Fibroblast of peridontal ligament (primary cell): Measurements from ENCODE around the gene SFT2D1.
A peak's percentile ranks its signal among the peaks of the same experiment; 100 is the strongest.
"Not testable (repeated sequence)": the region's sequence is repeated elsewhere in the genome, so short reads cannot be mapped to it uniquely, and the experiment has no call there.

ENCODE experiments used
- DNase-seq: peaks from one replicate; pipeline ENCODE4 v3.0.0-alpha.2; 2010; ENCODE audit errors: extremely low read depth

The SFT2D1 gene

GRCh38 chr6:166342349-166343149 is at the start of gene SFT2D1:
SFT2D1 (minus strand) TSS chr6:166342545; CDS start chr6:166342481, 64 bp downstream.
- peak; percentile 75 for DNase-seq

- no peak for DNase-seq
These were observed 46.8 kb upstream of the SFT2D1 start for GRCh38 chr6:166389119-166389518.

- no peak for DNase-seq
These were observed 46.1 kb upstream of the SFT2D1 start for GRCh38 chr6:166388290-166389004.

GRCh38 chr6:166387642-166388289 is 45.4 kb upstream of the SFT2D1 start:
- no peak for DNase-seq

GRCh38 chr6:166387098-166387497 is 44.8 kb upstream of the SFT2D1 start:
- DNase-seq = not testable (repeated sequence)

- no peak for DNase-seq
These were observed 43.8 kb upstream of the SFT2D1 start for GRCh38 chr6:166386111-166386510.

GRCh38 chr6:166383802-166384363 is 41.5 kb upstream of the SFT2D1 start:
- DNase-seq = not testable (repeated sequence)

- peak; percentile 88 for DNase-seq
These were observed 40.8 kb upstream of the SFT2D1 start, which contains the start of gene MPC1 for GRCh38 chr6:166382933-166383801. MPC1 (minus strand) TSS chr6:166382940; CDS start chr6:166382876, 64 bp downstream.

- DNase-seq = no peak
These were observed 40.2 kb upstream of the SFT2D1 start for GRCh38 chr6:166382500-166382932.

GRCh38 chr6:166381733-166382499 is 39.6 kb upstream of the SFT2D1 start:
- DNase-seq = peak; percentile 58

GRCh38 chr6:166381381-166381732 is 39.0 kb upstream of the SFT2D1 start:
- no peak for DNase-seq

GRCh38 chr6:166379800-166380199 is 37.5 kb upstream of the SFT2D1 start:
- DNase-seq = no peak

GRCh38 chr6:166379103-166379586 is 36.8 kb upstream of the SFT2D1 start:
- DNase-seq = no peak

GRCh38 chr6:166377721-166378120 is 35.4 kb upstream of the SFT2D1 start:
- DNase-seq = no peak

GRCh38 chr6:166375013-166375412 is 32.7 kb upstream of the SFT2D1 start:
- no peak for DNase-seq

GRCh38 chr6:166370489-166370888 is 28.1 kb upstream of the SFT2D1 start:
- no peak for DNase-seq

GRCh38 chr6:166369782-166370181 is 27.4 kb upstream of the SFT2D1 start:
- DNase-seq = no peak

GRCh38 chr6:166366921-166367320 is 24.6 kb upstream of the SFT2D1 start:
- no peak for DNase-seq

GRCh38 chr6:166365806-166366205 is 23.5 kb upstream of the SFT2D1 start:
- DNase-seq = peak; percentile 27

- DNase-seq = peak; percentile 72
These were observed 22.9 kb upstream of the SFT2D1 start for GRCh38 chr6:166365221-166365620.
